GM19043 (cell line): Measurements from ENCODE around the gene KRTAP5-9.
"Not testable (repeated sequence)": the region's sequence is repeated elsewhere in the genome, so short reads cannot be mapped to it uniquely, and the experiment has no call there.

Experiments used
- ATAC-seq: cut with Tn5 transposase; IDR thresholded peaks from one replicate; pipeline ENCODE4 v1.9.1; 2021; ENCODE audit warnings: low read depth; ENCODE audit not compliant: unreplicated experiment

KRTAP5-9 gene

GRCh38 chr11:71557257-71557656 is 9.0 kb downstream of the KRTAP5-9 start:
- no peak for ATAC-seq

GRCh38 chr11:71558996-71559395 is 10.8 kb downstream of the KRTAP5-9 start:
- no peak for ATAC-seq

GRCh38 chr11:71562120-71562519 is 13.9 kb downstream of the KRTAP5-9 start:
- ATAC-seq, result no peak

- no peak for ATAC-seq
Measured at GRCh38 chr11:71563406-71563805, 15.2 kb downstream of the KRTAP5-9 start.

- ATAC-seq, result no peak
Measured at GRCh38 chr11:71564430-71564829, 16.2 kb downstream of the KRTAP5-9 start.

GRCh38 chr11:71565263-71565662 is 17.0 kb downstream of the KRTAP5-9 start, which contains the start of gene KRTAP5-10:
KRTAP5-10 (plus strand) TSS chr11:71565563; CDS start chr11:71565588, 25 bp downstream.
- ATAC-seq, result no peak

GRCh38 chr11:71566081-71566620 is 17.9 kb downstream of the KRTAP5-9 start:
- no peak for ATAC-seq

- not testable (repeated sequence) for ATAC-seq
Measured at GRCh38 chr11:71566626-71567599, 18.7 kb downstream of the KRTAP5-9 start.

GRCh38 chr11:71567633-71568032 is 19.4 kb downstream of the KRTAP5-9 start:
- ATAC-seq, result not testable (repeated sequence)

- ATAC-seq, result no peak
Measured at GRCh38 chr11:71568704-71569349, 20.6 kb downstream of the KRTAP5-9 start.

GRCh38 chr11:71571101-71571850 is 23.1 kb downstream of the KRTAP5-9 start:
- ATAC-seq, result not testable (repeated sequence)

- ATAC-seq, result no peak
Measured at GRCh38 chr11:71572811-71573210, 24.6 kb downstream of the KRTAP5-9 start.

GRCh38 chr11:71574418-71574817 is 26.2 kb downstream of the KRTAP5-9 start:
- ATAC-seq, result no peak

- ATAC-seq, result no peak
Measured at GRCh38 chr11:71575723-71576424, 27.7 kb downstream of the KRTAP5-9 start.

- not testable (repeated sequence) for ATAC-seq
Measured at GRCh38 chr11:71576688-71577465, 28.7 kb downstream of the KRTAP5-9 start.

- ATAC-seq, result no peak
Measured at GRCh38 chr11:71577469-71578004, 29.3 kb downstream of the KRTAP5-9 start.

- not testable (repeated sequence) for ATAC-seq
Measured at GRCh38 chr11:71579513-71579912, 31.3 kb downstream of the KRTAP5-9 start.

- no peak for ATAC-seq
Measured at GRCh38 chr11:71580057-71581003, 32.1 kb downstream of the KRTAP5-9 start.
